A549 (cell line): ENCODE measurements around the gene KRTAP10-9.

Source experiments
- CTCF ChIP-seq: fragments of >200 bp; sonication (Bioruptor Twin); formaldehyde crosslinking; IDR thresholded peaks from 3 replicates; pipeline ENCODE4 v1.5.1; 2016
- EP300 ChIP-seq, 2 experiments: fragments of >200 bp; sonication (Bioruptor Twin); formaldehyde crosslinking; IDR thresholded peaks; 2 replicates in 1 of 2; 3 replicates in 1 of 2; pipeline ENCODE4 v1.6.1; 2016 to 2017
- MAZ ChIP-seq: fragments of 150-350 bp; IDR thresholded peaks from 2 replicates; pipeline ENCODE4 v1.6.1; 2014; ENCODE audit warnings: antibody characterized with exemption, low read depth, low read length, borderline replicate concordance
- MYC ChIP-seq: IDR thresholded peaks from 2 replicates; pipeline ENCODE4 v1.6.1; 2012; ENCODE audit warnings: mild to moderate bottlenecking, inconsistent platforms, low read length, improper control_type of control experiment, borderline replicate concordance
- NFE2L2 ChIP-seq: fragments of 150-350 bp; conservative IDR thresholded peaks from 2 replicates; pipeline ENCODE4 v1.6.1; 2014; ENCODE audit warnings: low read length
- POLR2A ChIP-seq: IDR thresholded peaks from 2 replicates; pipeline ENCODE4 v1.6.1; 2012; ENCODE audit warnings: mild to moderate bottlenecking, low read length
- RAD21 ChIP-seq, 2 experiments: fragments of >200 bp in 1 of 2; sonication (Bioruptor Twin) in 1 of 2; formaldehyde crosslinking in 1 of 2; IDR thresholded peaks in 1 of 2; conservative IDR thresholded peaks in 1 of 2; 2 replicates in 1 of 2; 3 replicates in 1 of 2; pipeline ENCODE4 v1.6.1; 2012 to 2018; ENCODE audit warnings: inconsistent platforms in 1 of 2
- TF ChIP-seq, protein P1 (sequence below): fragments of 450-650 bp; IDR thresholded peaks from 2 replicates; pipeline ENCODE4 v1.6.1; 2014; ENCODE audit warnings: antibody characterized with exemption
- TF ChIP-seq, protein P2 (sequence below): IDR thresholded peaks from 2 replicates; pipeline ENCODE4 v1.6.1; 2012; ENCODE audit warnings: low read depth, borderline replicate concordance

GRCh38 chr21:44647222-44647552 lies 20.3 kb downstream of the KRTAP10-9 start:
- TF ChIP-seq POLR2A: no peak
- TF ChIP-seq NFE2L2: no peak
- TF ChIP-seq, protein P1, sequence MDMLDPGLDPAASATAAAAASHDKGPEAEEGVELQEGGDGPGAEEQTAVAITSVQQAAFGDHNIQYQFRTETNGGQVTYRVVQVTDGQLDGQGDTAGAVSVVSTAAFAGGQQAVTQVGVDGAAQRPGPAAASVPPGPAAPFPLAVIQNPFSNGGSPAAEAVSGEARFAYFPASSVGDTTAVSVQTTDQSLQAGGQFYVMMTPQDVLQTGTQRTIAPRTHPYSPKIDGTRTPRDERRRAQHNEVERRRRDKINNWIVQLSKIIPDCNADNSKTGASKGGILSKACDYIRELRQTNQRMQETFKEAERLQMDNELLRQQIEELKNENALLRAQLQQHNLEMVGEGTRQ: no peak
- TF ChIP-seq, protein P2, sequence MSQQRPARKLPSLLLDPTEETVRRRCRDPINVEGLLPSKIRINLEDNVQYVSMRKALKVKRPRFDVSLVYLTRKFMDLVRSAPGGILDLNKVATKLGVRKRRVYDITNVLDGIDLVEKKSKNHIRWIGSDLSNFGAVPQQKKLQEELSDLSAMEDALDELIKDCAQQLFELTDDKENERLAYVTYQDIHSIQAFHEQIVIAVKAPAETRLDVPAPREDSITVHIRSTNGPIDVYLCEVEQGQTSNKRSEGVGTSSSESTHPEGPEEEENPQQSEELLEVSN: no peak
- no peak for TF ChIP-seq CTCF
- no peak for TF ChIP-seq EP300 (IDR thresholded peaks at IDR 0.05)
- no peak for TF ChIP-seq MAZ
- TF ChIP-seq RAD21 (conservative IDR thresholded peaks at IDR 0.05 in 1 of 2, IDR thresholded peaks at IDR 0.05 in 1 of 2): no peak
- TF ChIP-seq MYC: no peak
